Epidermal melanocyte (primary cell): ENCODE measurements around the gene ESD.

Source experiments
- DNase-seq: peaks from one replicate; pipeline ENCODE4 v3.0.0; 2011; ENCODE audit warnings: low spot score; ENCODE audit not compliant: insufficient read length

The ESD gene

GRCh38 chr13:46747031-46747820 lies 49.7 kb downstream of the ESD start:
- no peak for DNase-seq

- no peak for DNase-seq
Measured at GRCh38 chr13:46745706-46746105, 51.3 kb downstream of the ESD start.

GRCh38 chr13:46745062-46745461 lies 51.9 kb downstream of the ESD start:
- no peak for DNase-seq

- DNase-seq, result no peak
Measured at GRCh38 chr13:46743191-46743590, 53.8 kb downstream of the ESD start.

- DNase-seq, result no peak
Measured at GRCh38 chr13:46739447-46740098, 57.4 kb downstream of the ESD start.

GRCh38 chr13:46738766-46739165 lies 58.2 kb downstream of the ESD start:
- no peak for DNase-seq

GRCh38 chr13:46738055-46738454 lies 58.9 kb downstream of the ESD start:
- no peak for DNase-seq

- DNase-seq, result no peak
Measured at GRCh38 chr13:46736541-46737310, 60.2 kb downstream of the ESD start.

GRCh38 chr13:46735425-46735824 lies 61.5 kb downstream of the ESD start:
- DNase-seq, result no peak

- no peak for DNase-seq
Measured at GRCh38 chr13:46731535-46731934, 65.4 kb downstream of the ESD start.

- no peak for DNase-seq
Measured at GRCh38 chr13:46728777-46729176, 68.2 kb downstream of the ESD start.

GRCh38 chr13:46726347-46726746 lies 70.6 kb downstream of the ESD start:
- no peak for DNase-seq
